ENCODE data around the gene TTC19. TPM values are rescaled to one million over a fixed set of nuclear protein-coding genes. Genes with fewer than 3 reads are reported as not detected.

TTC19 gene
- total RNA-seq, 3 donors from 2014 or later (not counting 1 experiment from before 2014, with no cell fraction given) = 40.1 to 42.3 (median 40.2) TPM

- Mint-ChIP-seq H3K27ac (no peak overlapping the region), H3K4me1 (no peaks in the 10 kb centered on the region), H3K27me3 (ENCODE audit: low read depth in 2 of 2) (peaks cover 0 to 5% of the 10 kb centered on the region in 2 donors), H3K9me3 (no peaks in the 10 kb centered on the region), H3K36me3 (no peaks in the 10 kb centered on the region), H3K4me3 (no peak overlapping the region)
- no peaks in the 10 kb centered on the region for H3K9me3 ChIP-seq (ENCODE audit: control insufficient read depth, insufficient read depth, low read length)
- H3K36me3 ChIP-seq (ENCODE audit: control insufficient read depth, insufficient read depth, low read length) = no peaks in the 10 kb centered on the region
- no peak for DNase-seq
- H3K4me3 ChIP-seq (ENCODE audit: low read length) = no peak overlapping the region
- WGBS (ENCODE audit: insufficient coverage) = 81% methylated on average over 22 of the region's 22 CpGs
- intact Hi-C loops (cut with micrococcal nuclease) = no loop called here
- no peaks in the 10 kb centered on the region for H3K4me1 ChIP-seq (ENCODE audit: control insufficient read depth, insufficient read depth, low read length)
- TF ChIP-seq CTCF (IDR thresholded peaks at IDR 0.05) = no peak
- ATAC-seq = no peak
- H3K27ac ChIP-seq (ENCODE audit: low read length) = no peak overlapping the region
- no peaks in the 10 kb centered on the region for H3K27me3 ChIP-seq (ENCODE audit: control insufficient read depth, insufficient read depth, low read length)
These were observed 46.5 kb upstream of the TTC19 start for GRCh38 chr17:15952916-15953790.

DNA sequence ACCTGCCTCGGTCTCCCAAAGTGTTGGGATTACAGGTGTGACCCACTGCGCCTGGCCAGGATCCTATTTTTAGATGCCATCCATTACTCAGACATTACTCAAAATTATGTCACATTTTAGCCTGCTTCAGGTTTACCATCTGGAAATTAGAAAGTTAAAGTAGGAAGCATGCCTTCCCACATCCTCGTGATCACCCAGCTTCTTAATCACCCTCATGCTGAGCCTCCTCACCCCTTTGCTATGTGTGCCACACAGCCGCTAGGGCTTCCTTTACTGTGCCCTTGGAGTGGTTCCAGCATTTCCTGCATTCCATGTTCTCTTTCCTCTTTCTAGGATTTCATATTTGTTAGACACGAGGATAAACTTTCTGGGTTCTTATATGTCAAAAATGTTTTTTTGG, 45.4 kb upstream of the TTC19 start:
- no peak for ATAC-seq
- no peaks in the 10 kb centered on the region for H3K9me3 Mint-ChIP-seq
- H3K27ac Mint-ChIP-seq = no peak overlapping the region
- TF ChIP-seq CTCF (IDR thresholded peaks at IDR 0.05) = no peak
- peaks cover 0 to 11% of the 10 kb centered on the region in 2 donors for H3K27me3 Mint-ChIP-seq (ENCODE audit: low read depth in 2 of 2)
- H3K4me1 Mint-ChIP-seq = peaks cover 7 to 11% of the 10 kb centered on the region in 2 donors
- H3K4me3 ChIP-seq (ENCODE audit: low read length) = no peak overlapping the region
- no peak overlapping the region for H3K4me3 Mint-ChIP-seq
- H3K4me1 ChIP-seq (ENCODE audit: control insufficient read depth, insufficient read depth, low read length) = peaks cover 5% of the 10 kb centered on the region
- H3K27me3 ChIP-seq (ENCODE audit: control insufficient read depth, insufficient read depth, low read length) = no peaks in the 10 kb centered on the region
- no peak for DNase-seq
- 55% methylated on average over 5 of the region's 5 CpGs for WGBS (ENCODE audit: insufficient coverage)
- intact Hi-C loops (cut with micrococcal nuclease) = no loop called here
- no peaks in the 10 kb centered on the region for H3K36me3 ChIP-seq (ENCODE audit: control insufficient read depth, insufficient read depth, low read length)
- no peaks in the 10 kb centered on the region for H3K36me3 Mint-ChIP-seq
- H3K9me3 ChIP-seq (ENCODE audit: control insufficient read depth, insufficient read depth, low read length) = no peaks in the 10 kb centered on the region
- H3K27ac ChIP-seq (ENCODE audit: low read length) = no peak overlapping the region

DNA sequence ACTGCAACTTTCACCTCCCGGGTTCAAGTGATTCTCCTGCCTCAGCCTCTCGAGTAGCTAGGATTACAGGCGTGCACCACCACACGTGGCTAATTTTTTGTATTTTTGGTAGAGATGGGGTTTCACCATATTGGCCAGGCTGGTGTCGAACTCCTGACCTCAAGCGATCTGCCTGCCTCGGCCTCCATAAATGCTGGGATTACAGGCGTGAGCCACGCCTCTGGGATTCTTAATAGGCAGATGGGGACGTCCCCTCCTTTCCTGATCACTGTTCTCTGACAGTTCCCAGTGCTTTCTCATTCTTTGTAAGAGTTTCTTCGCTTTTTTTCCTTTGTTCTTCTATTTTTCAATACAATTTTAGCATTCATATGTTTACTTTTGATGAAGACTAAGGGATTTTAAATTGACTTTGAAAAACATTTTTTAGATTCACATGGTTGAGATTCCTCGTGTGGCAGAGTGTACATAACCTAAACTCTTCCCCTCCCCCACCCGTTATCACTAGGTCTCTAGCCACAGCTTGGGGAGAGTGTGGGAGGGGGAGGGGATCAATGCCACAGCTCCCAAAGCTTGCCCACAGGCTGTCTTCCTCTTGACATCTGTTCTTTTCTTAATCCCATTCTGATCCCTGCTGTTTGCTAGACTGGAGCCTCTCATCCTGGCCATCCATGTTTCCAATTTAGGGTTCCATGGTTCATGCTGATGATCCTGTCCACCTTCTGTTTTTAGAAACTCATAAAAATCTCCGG, 43.7 kb upstream of the TTC19 start:
- no peak for DNase-seq
- no peak for TF ChIP-seq CTCF (IDR thresholded peaks at IDR 0.05)
- ATAC-seq = no peak
- H3K36me3 ChIP-seq (ENCODE audit: control insufficient read depth, insufficient read depth, low read length) = no peaks in the 10 kb centered on the region
- Mint-ChIP-seq H3K27ac (no peak overlapping the region), H3K36me3 (no peaks in the 10 kb centered on the region), H3K27me3 (ENCODE audit: low read depth in 2 of 2) (peaks cover 0 to 11% of the 10 kb centered on the region in 2 donors), H3K4me1 (peaks cover 7 to 11% of the 10 kb centered on the region in 2 donors), H3K9me3 (no peaks in the 10 kb centered on the region), H3K4me3 (no peak overlapping the region)
- WGBS (ENCODE audit: insufficient coverage) = 92% methylated on average over 10 of the region's 14 CpGs
- no peak overlapping the region for H3K4me3 ChIP-seq (ENCODE audit: low read length)
- no peak overlapping the region for H3K27ac ChIP-seq (ENCODE audit: low read length)
- peaks cover 9% of the 10 kb centered on the region for H3K4me1 ChIP-seq (ENCODE audit: control insufficient read depth, insufficient read depth, low read length)
- H3K27me3 ChIP-seq (ENCODE audit: control insufficient read depth, insufficient read depth, low read length) = no peaks in the 10 kb centered on the region
- no peaks in the 10 kb centered on the region for H3K9me3 ChIP-seq (ENCODE audit: control insufficient read depth, insufficient read depth, low read length)
- intact Hi-C loops (cut with micrococcal nuclease) = no loop called here
